Stimulated activated CD8-positive, alpha-beta memory T cell treated with anti-CD3 and anti-CD28 coated beads, Interleukin-4, amount 100 ng/mL, for 4 hours (primary cell): Measurements from ENCODE around the gene CDKN2A.
"Not testable (repeated sequence)": the region's sequence is repeated elsewhere in the genome, so short reads cannot be mapped to it uniquely, and the experiment has no call there.

Experiments used
- DNase-seq, 2 donors: peaks; one replicate each; pipeline ENCODE4 v3.0.0-alpha.2; 2020; ENCODE audit warnings: low read depth in 2 of 2, low spot score in 1 of 2

Gene CDKN2A

DNA sequence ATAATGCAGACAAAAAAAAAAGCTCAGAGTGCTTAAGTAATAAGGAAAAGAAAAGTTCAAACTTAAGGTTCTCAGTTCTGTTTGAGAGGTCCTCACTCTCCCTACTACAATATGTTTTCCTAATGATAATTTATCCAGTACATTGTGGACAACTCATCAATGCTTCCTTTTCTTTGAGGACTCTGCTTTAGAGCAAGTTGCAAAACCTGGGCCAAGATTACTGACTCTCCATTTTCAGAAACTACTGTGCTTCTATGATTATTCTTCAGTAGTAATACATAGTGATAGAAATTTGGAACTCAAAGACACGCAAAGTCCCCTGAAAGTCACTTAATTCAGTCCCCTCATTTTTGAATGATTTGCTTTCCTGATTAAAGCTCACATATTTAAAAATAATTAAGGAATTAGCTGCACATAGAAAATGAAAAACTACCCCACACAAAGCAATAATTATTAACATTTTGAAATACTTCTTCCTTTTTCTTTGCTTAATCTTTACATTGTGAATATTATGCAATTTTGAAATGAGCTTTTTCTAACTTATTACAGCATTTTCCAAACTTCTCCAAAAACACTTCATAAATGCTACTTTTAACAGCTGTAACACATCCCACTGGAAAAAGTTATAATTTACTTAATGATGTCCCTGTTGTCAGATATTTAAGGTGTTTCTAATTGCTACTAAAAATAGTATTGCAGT lies 11.2 kb downstream of the CDKN2A start:
- no peak for DNase-seq

DNA sequence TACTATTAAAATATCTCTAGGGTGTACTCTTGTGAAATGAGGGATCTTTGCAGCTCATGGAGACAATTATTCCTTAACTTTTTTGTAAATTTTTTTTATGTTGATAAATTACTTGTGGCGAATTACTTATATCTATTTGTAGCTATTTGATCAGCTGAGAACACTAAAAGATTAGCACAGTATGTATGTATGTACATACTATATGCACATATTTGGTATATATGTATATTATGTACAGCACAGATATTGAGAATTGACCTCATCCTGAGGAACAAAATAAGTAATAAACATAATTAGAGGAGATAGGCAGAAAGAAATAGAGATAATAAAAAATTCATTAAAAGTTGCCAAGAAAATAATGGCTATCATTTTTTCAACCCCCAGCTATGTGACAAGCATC lies 11.8 kb downstream of the CDKN2A start:
- no peak for DNase-seq

DNA sequence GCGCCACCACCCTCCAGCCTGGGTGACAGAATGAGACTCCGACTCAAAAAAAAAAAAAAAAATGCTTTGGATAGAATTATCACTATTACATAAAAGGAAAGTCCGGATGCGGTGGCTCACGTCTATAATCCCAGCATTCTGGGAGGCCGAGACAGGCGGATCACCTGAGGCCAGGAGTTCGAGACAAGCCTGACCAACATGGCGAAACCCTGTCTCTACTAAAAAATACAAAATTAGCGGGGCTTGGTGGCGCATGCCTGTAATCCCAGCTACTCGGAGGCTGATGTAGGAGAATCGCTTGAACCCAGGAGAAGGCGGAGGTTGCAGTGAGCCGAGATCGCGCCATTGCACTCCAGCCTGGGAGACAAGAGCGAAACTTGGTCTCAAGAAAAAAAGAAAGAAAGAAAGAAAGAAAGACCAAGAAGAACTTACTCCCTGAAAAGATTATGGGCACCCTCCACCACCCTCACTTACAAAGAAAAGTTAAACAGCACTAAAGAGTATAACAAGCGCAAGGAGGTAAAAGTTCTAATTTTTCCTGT lies 17.8 kb downstream of the CDKN2A start:
- DNase-seq: no peak

DNA sequence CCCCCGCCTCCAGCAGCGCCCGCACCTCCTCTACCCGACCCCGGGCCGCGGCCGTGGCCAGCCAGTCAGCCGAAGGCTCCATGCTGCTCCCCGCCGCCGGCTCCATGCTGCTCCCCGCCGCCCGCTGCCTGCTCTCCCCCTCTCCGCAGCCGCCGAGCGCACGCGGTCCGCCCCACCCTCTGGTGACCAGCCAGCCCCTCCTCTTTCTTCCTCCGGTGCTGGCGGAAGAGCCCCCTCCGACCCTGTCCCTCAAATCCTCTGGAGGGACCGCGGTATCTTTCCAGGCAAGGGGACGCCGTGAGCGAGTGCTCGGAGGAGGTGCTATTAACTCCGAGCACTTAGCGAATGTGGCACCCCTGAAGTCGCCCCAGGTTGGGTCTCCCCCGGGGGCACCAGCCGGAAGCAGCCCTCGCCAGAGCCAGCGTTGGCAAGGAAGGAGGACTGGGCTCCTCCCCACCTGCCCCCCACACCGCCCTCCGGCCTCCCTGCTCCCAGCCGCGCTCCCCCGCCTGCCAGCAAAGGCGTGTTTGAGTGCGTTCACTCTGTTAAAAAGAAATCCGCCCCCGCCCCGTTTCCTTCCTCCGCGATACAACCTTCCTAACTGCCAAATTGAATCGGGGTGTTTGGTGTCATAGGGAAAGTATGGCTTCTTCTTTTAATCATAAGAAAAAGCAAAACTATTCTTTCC lies 19.3 kb downstream of the CDKN2A start:
- DNase-seq: no peak

DNA sequence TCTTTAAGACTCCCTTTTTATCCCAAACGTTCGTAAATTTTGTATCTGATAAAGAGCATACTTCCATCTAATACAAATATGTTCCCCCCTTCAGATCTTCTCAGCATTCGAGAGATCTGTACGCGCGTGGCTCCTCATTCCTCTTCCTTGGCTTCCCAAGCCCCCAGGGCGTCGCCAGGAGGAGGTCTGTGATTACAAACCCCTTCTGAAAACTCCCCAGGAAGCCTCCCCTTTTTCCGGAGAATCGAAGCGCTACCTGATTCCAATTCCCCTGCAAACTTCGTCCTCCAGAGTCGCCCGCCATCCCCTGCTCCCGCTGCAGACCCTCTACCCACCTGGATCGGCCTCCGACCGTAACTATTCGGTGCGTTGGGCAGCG lies 19.9 kb downstream of the CDKN2A start:
- DNase-seq: no peak

DNA sequence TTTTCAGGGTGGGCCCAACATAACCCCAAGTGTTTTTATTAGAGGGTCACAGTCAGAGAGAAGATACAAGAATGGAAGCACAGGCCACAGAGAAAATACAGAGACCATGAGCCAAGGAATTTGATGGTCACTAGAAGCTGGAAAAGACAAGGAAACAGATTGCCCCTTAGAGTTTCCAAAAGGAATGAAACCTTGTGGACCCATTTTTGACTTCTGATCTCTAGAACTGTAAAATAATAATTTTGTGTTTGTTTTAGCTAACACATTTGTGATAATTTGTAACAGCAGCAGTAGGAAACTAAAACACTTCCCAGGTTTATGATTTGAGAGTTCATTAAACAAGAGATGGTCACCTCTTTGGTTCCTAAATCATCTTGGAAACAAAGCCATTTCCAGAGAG lies 21.8 kb downstream of the CDKN2A start:
- DNase-seq: no peak

DNA sequence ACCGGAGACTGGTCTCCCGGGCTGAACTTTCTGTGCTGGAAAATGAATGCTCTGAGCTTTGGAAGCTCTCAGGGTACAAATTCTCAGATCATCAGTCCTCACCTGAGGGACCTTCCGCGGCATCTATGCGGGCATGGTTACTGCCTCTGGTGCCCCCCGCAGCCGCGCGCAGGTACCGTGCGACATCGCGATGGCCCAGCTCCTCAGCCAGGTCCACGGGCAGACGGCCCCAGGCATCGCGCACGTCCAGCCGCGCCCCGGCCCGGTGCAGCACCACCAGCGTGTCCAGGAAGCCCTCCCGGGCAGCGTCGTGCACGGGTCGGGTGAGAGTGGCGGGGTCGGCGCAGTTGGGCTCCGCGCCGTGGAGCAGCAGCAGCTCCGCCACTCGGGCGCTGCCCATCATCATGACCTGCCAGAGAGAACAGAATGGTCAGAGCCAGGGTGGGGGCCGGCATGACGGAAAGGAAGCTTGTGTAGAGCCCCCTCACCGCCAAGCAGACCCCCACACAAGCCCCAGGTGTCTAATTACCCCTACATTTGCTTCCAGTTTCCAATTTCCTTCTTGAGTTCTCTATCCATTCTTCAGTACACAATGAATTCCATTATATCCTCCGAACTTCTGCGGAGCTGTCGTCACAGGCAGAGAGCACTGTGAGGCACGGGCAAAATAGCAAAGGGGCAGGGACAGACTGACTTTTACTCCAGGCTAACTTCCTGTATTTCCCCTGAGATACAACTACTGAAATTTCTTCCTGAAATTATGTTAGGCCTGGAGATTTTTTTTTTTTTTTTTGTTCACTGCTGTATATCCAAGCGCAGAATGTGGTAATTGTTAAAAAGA lies 23.2 kb downstream of the CDKN2A start:
- DNase-seq: no peak

DNA sequence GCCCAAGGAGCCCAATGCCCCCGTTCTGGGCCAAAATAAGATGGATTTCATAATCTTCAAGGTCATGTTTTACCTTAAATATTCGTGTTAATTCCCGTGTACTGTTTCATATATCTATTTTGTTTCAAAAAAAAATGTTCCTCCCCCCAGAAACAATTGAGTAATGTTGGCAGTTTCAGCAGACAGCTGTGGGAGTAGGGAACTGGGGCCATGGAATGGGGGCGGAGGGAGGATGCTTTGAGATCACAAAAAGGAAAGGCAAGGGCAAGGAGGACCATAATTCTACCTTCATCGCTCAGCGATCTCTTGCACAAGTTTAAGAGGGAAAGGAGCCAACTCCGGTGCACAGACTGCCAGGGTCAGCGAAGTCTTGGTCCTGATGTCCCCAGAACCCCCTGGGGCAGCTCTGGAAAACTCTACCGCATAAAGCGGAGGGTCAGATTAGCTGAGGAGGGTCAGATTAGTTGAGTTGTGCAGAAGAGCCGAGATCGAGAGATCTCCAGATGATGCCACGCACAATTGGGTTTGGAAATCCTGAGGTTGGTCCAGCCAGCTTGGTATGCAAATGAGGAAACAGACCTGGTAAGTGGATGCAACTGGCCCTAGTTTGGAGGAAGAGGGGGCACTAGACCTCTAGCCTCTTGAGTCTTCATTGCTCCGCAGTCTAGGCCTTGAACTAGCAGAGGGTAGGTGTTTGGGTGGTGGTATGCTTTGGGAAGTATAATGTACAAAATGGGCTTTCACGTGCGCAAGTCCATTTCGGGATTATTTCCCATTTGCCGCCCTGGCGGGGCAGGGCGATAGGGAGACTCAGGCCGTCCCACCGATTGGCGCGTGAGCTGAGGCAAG lies 24.0 kb downstream of the CDKN2A start:
- DNase-seq: no peak

DNA sequence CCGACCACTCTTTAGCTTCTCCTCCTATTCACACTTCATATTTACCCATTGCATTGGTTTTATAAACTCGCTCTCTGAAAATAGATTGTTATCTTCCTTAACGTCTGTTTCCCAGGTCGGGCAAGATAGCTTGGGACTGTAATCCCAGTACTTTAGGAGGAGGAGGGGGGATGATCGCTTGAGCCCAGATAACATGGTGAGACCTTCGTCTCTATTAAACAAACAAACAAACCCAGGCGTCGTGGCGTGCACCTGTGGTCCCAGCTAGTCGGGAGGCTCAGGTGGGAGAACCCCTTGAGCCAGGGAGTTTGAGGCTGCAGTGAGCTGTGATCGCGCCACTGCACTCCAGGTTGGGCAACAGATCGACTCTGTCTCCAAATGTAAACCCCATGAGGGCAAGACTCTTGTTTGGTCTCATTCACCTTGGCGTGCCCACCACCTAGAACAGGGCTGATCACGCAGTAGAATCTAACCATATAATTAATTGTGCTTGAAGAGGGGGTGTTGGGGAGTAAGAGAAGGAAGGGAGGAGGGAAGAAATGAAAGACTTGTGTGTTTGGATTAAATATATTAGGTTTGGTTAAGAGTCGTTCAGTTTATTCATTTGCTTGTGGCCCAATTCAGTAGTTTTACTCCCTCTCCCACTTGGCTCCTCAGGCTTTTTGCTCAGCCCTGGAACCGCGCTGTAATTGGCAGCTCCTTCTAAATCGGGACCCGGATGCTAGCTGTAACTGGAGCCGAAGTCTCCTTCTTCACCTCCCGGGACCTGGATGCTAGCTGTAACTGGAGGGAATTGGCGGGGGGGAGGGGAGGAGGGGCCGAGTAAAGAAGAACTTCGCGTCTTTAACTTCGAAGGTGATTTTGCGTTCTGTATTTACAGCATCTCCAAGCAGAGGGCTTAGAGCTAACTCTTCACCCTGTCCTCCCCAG lies 24.9 kb downstream of the CDKN2A start:
- no peak for DNase-seq

DNA sequence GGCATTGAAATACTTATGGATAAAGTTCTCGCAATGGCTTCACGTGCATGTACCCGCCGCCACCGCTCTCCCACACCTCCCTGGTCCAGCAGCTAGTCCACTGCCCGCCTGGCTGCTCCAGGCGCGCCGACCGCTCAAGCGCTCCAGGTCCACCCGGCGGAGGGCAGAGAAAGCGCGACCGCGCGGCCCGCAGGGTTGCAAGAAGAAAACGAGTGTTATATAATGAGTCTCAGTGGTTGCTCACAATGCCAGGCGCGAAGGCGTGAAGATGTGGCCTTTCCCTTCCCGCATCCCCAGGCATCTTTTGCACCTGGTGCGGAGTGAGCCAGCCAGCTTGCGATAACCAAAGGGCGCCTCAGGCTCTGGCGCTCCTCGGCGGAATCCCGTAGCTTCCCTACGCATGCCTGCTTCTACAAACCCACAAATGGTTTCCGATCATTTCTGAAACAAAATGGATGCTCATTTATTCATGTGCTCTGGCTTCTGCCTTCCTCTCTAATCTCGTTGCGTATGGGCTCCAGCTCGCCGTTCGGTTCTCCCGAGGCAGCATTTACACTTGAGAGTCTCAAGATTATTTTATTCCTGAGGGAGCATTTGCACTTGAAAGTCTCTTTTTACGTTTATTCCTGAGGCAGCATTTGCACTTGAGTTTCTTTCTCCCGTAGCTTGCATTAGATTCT lies 25.7 kb downstream of the CDKN2A start:
- DNase-seq: no peak

DNA sequence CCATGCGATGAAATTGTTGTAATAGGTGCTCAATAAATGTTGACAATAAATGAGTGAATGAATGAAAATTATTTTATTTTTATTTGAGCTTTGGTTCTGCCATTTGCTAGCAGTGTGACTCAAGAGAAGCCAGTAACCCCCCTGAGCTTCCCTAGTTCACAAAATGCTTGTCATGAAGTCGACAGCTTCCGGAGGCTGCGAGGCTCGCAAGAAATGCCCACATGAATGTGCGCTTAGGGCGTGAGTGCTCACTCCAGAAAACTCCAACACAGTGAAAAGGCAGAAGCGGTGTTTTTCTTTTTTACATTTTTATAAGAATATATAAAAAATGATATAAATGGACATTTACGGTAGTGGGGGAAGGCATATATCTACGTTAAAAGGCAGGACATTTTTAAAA lies 26.5 kb downstream of the CDKN2A start:
- DNase-seq: no peak

DNA sequence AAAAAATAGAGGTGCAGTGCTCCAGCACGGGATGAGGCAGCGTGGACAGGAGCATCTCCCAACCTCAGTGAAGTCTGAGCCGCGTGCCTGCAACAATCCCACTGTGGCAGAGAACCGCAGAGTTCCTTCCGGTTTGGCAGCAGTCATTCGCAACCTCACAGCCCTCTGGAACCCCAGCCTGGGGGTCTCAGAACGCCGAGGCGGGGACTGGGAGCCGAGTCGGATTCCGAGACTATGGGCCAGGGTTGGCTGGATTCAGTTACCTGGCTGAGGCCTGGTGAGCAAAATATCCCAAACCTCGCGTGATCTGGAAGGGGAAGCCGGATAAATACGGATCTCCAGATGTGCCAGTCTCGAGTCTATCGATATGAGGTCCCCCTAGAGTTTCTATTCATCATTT lies 27.0 kb downstream of the CDKN2A start:
- no peak for DNase-seq

DNA sequence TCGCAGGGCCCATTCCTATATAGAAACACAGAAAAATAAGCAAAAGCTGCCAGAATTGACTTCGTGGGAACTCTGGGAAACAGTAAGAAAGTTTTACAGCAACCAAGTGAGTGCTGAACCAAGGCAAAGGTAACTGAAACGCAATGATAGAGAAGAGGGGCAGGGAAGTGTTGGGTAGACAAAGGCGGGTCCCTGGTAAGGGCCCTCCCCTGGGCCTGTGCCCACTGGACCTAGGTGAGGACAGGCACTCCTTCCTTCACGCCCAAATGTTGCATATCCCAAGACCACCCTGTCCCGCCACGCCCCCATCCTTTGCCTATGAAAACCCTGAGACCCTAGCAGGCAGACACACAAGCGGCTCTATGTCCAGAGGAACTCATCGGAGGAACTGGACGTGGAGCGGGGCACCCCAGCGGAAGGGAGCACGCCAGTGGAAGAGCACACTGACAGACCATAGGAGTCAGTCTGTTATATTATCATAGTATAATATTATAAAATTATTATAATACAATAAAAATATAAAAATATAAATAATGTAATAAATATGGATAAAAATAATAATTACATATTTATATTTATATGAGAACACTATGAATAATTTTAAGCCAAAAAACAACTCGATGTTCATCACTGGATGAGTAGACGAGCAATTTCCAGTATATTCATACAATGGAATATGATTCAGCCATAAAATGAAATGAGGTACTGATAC lies 27.9 kb downstream of the CDKN2A start:
- DNase-seq: no peak

DNA sequence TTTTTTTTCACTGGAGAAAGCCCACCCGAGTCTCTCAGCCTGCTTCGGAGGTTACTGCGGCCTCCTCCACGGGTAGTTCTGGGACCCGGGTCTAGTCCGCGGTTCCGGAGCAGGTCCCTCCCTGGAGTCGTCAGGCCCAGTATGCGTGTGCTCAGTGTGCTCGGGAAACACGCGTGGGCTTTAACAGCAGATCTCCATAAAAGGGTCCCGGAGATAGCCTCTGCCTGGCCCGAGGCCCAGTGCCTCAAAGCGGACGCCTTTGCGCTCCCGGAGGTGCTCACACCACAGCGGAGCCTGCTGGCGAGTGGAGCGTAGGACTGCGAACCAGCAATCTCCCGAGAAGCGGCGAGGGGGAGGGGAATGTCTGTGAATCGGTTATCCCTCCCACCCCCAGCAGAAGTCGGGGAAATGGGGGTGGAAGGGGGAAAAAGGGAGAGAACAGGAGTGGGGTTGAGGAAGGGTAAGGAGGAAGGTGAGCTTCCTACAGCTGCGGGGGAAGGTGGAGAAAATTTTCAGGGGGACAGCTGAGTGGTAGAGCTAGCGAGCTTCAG lies 28.7 kb downstream of the CDKN2A start:
- no peak for DNase-seq

DNA sequence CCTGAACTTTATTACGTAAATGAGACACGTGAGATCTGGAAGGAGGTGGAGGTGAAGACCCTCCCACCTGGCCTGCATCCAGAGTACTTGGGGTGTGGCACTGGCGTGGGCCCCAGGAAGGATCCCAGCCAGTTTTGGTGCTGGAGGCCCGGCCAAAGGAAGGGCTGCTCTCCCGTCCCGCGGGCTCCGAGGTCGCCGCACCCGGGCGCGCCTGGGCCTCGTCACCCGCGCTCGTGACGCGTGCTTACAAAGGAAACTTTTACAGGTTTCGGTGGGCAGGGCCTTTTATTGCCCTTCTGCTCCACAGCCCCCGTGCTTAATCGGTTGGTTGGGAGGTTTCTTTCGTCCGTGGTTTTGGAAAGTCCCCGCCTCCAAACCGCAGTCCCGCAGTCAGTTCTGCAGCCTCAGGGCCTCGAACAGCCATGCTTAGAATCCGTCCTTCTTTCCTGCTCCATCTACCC lies 29.2 kb downstream of the CDKN2A start:
- peak; percentile 17 to 31 for DNase-seq

DNA sequence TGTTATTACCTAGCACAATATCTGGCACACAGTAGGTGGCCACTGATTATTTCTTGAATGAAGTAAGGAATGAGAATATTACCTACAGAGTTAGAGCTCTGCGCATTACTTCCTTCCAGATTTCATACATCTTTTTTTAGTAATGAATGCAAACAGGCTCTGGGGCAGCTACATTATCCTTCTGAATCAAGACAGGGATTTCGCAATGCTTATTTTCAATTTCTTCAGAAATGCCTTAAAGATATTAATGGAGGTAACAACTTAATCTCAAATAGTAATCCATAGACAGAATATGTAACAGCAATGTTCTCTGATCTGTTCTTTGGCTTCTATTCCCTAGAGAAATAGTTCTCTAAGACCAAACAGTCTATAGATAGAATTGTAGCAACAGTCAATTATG lies 32.6 kb downstream of the CDKN2A start:
- no peak for DNase-seq

DNA sequence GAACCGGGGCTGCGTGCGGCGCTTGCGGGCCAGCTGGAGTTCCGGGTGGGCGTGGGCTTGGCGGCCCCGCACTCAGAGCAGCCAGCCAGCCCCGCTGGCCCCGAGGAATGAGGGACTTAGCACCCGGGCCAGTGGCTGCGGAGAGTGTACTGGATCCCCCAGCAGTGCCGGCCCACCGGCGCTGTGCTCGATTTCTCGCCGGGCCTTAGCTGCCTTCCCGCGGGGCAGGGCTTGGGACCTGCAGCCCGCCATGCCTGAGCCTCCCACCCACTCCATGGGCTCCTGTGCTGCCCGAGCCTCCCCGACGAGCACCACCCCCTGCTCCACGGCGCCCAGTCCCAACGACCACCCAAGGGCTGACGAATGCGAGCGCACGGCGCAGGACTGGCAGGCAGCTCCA lies 34.9 kb downstream of the CDKN2A start:
- DNase-seq: not testable (repeated sequence)

DNA sequence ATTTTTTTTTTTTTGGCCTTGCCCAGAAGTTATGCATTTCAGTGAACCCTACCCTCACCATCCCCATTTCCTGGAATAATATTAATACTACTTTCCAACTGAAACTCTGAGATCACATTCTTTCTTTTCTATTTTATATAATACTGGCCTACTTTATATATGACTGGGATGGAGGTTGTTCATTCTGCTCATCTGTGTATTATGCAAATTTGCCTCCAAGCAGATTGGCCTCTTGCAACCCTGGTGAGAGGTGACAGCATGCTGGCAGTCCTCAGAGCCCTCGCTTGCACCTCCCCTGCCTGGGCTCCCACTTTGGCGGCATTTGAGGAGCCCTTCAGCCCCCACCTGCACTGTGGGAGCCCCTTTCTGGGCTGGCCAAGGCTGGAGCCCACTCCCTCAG lies 35.4 kb downstream of the CDKN2A start:
- no peak for DNase-seq
